ENCODE measurements around the gene IL22RA1.

DNA sequence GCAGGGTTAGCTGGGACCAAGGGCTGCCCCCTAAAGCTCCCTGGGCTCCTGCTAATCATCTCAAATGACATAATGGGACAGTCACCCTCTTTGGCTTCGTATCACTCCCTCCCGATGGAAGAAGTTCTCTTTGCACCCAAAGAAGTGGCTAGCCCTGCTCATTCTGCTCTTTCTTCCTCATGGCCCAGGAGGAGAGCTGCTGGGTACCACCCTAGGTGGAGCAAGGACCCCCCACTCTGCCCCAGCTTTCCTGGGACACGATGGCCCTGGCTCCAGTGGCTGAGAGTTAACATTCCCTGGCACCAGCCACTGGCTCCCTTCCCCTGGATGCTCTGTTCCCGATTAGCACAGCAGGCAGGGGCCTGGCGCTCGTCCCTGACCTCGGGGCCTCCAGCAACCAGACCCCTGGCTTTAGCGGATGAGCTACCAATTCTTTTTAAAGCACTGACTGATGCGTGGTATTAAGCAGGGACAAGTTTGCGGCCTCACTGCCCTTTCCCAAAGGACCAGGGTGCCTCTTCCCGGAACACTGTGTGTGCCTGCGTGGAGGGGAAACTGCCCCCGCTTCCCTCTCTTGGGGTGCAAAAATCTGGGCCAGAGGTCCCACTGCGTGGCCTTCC is 32.2 kb downstream of the IL22RA1 start:
- TF ChIP-seq, protein P1, sequence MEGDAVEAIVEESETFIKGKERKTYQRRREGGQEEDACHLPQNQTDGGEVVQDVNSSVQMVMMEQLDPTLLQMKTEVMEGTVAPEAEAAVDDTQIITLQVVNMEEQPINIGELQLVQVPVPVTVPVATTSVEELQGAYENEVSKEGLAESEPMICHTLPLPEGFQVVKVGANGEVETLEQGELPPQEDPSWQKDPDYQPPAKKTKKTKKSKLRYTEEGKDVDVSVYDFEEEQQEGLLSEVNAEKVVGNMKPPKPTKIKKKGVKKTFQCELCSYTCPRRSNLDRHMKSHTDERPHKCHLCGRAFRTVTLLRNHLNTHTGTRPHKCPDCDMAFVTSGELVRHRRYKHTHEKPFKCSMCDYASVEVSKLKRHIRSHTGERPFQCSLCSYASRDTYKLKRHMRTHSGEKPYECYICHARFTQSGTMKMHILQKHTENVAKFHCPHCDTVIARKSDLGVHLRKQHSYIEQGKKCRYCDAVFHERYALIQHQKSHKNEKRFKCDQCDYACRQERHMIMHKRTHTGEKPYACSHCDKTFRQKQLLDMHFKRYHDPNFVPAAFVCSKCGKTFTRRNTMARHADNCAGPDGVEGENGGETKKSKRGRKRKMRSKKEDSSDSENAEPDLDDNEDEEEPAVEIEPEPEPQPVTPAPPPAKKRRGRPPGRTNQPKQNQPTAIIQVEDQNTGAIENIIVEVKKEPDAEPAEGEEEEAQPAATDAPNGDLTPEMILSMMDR (conservative IDR thresholded peaks at IDR 0.05; ENCODE audit: low read length): no peak
- TF ChIP-seq EZH2phosphoT487 (IDR thresholded peaks at IDR 0.05; ENCODE audit: borderline replicate concordance, low read depth, low read length): no peak
